ENCODE data around the gene TPK1. TPM values are rescaled to one million over a fixed set of nuclear protein-coding genes. Genes with fewer than 3 reads are reported as not detected.

Gene TPK1
- total RNA-seq, 6 experiments from 2014 or later = 3.1 to 6.7 (median 4.3) TPM

- H3K27ac ChIP-seq = no peak overlapping the region
- no peaks in the 10 kb centered on the region for H3K27me3 ChIP-seq
- DNase-seq = no peak
- 73% methylated on average over 3 of the region's 5 CpGs for WGBS (ENCODE audit: insufficient coverage, low coverage, low lambda C conversion rate, missing lambda C conversion rate)
- no peaks in the 10 kb centered on the region for H3K4me1 ChIP-seq
- ATAC-seq = no peak
- no peaks in the 10 kb centered on the region for H3K36me3 ChIP-seq
- intact Hi-C loops (cut with DNase I) = no loop called here
- no peaks in the 10 kb centered on the region for H3K9me3 ChIP-seq
- TF ChIP-seq CTCF (IDR thresholded peaks at IDR 0.05) (no peak), POLR2A (IDR thresholded peaks at IDR 0.05) (no peak)
- no peak overlapping the region for H3K4me3 ChIP-seq
Observed at GRCh38 chr7:144761493-144761892, 74.4 kb downstream of the TPK1 start.

GRCh38 chr7:144759653-144760052 is 76.2 kb downstream of the TPK1 start:
- WGBS (ENCODE audit: insufficient coverage, low coverage, low lambda C conversion rate, missing lambda C conversion rate) = 85% methylated on average over 4 of the region's 4 CpGs
- ATAC-seq (no peak), DNase-seq (no peak)
- Histone ChIP-seq H3K4me3 (no peak overlapping the region), H3K27me3 (no peaks in the 10 kb centered on the region), H3K36me3 (no peaks in the 10 kb centered on the region), H3K9me3 (no peaks in the 10 kb centered on the region), H3K27ac (no peak overlapping the region), H3K4me1 (no peaks in the 10 kb centered on the region)
- TF ChIP-seq CTCF (IDR thresholded peaks at IDR 0.05) = no peak
- TF ChIP-seq POLR2A (IDR thresholded peaks at IDR 0.05) = no peak
- intact Hi-C loops (cut with DNase I) = no loop called here

- DNase-seq (no peak), ATAC-seq (no peak)
- Histone ChIP-seq H3K36me3 (no peaks in the 10 kb centered on the region), H3K9me3 (no peaks in the 10 kb centered on the region), H3K27me3 (no peaks in the 10 kb centered on the region), H3K4me3 (no peak overlapping the region), H3K27ac (no peak overlapping the region), H3K4me1 (no peaks in the 10 kb centered on the region)
- TF ChIP-seq POLR2A (IDR thresholded peaks at IDR 0.05) = no peak
- TF ChIP-seq CTCF (IDR thresholded peaks at IDR 0.05) = no peak
- intact Hi-C loops (cut with DNase I) = no loop called here
- 72% methylated on average over 2 of the region's 2 CpGs for WGBS (ENCODE audit: insufficient coverage, low coverage, low lambda C conversion rate, missing lambda C conversion rate)
Observed at GRCh38 chr7:144747936-144748335, 87.9 kb downstream of the TPK1 start.

- no peak for TF ChIP-seq POLR2A (IDR thresholded peaks at IDR 0.05)
- TF ChIP-seq CTCF (IDR thresholded peaks at IDR 0.05) = peak; percentile 66 to 76 (median 70)
- 26% methylated on average over 5 of the region's 5 CpGs for WGBS (ENCODE audit: insufficient coverage, low coverage, low lambda C conversion rate, missing lambda C conversion rate)
- intact Hi-C loops (cut with DNase I) = no loop called here
Observed at GRCh38 chr7:144738708-144739314, 97.0 kb downstream of the TPK1 start.

More at GRCh38 chr7:144738708-144739314, 97.0 kb downstream of the TPK1 start:
- Histone ChIP-seq H3K4me1 (no peaks in the 10 kb centered on the region), H3K4me3 (no peak overlapping the region), H3K27ac (no peak overlapping the region), H3K27me3 (no peaks in the 10 kb centered on the region), H3K36me3 (no peaks in the 10 kb centered on the region), H3K9me3 (no peaks in the 10 kb centered on the region)
- DNase-seq (no peak), ATAC-seq (peak; percentile 68 to 79 (median 73))

Measured in right lobe of liver (tissue), 6 donors.